COLO829 (cell line): Measurements from ENCODE around the gene IGF2.
"Not testable (repeated sequence)": the region's sequence is repeated elsewhere in the genome, so short reads cannot be mapped to it uniquely, and the experiment has no call there.

Source experiments
- DNase-seq: peaks from one replicate; pipeline ENCODE4 v3.0.0; 2012; ENCODE audit warnings: low spot score

The IGF2 gene

DNA sequence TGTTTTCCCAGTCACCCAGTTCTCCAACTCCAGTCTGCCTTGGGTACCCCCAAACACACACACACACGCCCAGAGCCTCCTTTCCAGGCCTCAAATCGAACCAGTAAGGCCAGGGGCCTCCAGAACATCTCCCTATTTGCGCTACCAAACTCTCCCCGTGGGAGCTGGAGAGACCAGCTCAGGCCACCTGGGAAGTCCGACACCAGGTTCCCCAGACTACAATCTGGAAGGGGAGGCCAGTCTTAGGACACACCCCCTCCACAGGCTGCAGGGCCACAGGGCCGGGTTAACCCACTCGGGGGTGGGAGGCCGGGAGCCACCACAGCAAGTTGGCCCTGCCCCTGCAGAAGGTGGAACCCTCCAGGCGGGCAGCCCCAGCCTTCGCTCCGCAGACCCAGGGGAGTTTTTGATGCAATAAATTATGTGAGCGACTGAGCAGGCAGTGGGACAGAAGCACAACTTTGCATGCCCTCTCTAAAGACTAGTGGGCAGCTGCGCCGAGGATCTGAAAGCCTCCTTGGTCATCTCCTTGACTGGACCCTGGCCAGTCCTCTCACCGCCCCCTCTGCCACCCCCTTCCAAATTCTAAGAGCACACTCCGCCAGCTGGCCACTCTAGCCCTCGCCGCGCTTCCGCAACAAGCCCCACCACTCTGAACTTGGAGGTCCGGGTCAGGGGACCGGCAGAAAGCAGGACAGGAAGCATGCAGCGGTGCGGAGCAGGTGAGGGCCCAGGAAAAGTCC, 2.8 kb downstream of the IGF2 start:
- no peak for DNase-seq

DNA sequence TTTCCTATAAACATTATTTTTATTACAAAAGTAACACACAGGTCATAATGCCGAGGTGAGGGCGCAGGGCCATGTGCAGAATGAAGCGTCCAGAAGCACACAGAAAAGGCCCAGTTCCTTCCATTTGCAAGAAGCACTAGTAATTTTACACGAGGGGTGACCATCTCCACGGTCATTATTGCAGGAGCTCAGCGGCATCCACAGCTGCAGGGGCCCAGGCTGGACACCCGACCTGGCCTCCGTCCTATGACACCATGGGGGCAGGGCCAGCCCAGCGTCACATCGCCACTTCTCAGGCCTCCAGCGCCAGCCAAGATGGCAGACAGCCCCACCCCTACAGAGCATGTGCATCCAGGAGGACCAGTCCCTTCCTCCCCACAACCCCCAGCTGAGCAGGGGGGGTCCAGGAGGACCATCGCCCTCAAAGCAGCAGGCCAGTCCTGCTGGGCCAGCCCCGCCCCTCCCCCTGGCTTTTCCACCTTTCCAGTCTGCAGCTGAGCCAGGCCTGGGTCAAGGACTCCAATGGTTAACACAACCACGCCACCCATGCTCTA, 3.5 kb downstream of the IGF2 start:
- no peak for DNase-seq

- no peak for DNase-seq
These were observed 4.1 kb downstream of the IGF2 start for GRCh38 chr11:2135018-2135569.

DNA sequence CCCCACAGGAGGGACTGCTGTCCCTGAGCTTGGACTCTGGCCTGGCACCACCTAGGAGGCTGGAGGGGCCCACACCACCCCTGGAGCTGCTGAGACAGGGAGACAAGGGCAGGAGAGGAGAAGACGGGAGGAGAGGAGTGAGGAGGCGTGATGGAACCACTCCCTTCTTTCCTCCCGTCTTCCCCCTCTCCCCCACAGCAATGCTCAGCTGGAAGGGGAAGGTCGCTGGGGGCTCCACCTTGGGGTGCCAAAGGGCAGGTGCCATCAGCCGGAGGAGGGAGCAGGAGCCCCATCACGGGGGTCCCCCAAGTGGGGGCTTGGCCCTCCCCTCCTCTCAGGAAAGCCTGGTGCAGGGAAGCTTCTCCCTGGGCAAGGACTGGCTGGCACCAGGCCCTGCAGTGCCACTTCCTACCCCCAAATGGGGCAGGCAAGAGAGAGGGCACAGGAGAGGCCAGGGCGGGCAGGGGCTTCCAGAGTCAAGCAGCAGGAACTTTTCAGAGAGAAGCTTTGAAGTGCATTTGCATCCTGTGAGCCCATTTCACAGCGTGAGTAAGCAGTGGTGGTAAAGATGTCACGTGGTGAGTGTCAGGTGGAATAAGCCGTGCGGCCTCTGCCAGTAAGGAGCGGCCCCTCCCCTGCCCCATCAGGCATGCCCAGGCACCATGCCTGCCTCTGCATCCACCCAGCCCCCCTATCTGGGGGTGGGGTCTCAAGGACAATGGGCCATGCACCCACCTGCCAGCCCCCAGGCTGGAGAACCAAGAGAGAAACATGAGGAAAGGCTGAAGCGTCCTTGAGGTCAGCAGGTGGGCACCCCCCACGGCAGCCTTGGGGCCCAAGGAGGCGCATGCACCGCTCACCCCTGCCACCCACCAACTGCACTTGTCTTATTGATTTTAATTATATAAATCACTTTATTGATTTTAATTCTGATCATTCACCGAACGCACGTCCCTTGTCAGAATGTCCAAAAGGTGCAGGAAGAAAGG, 4.9 kb downstream of the IGF2 start:
- DNase-seq = no peak

DNA sequence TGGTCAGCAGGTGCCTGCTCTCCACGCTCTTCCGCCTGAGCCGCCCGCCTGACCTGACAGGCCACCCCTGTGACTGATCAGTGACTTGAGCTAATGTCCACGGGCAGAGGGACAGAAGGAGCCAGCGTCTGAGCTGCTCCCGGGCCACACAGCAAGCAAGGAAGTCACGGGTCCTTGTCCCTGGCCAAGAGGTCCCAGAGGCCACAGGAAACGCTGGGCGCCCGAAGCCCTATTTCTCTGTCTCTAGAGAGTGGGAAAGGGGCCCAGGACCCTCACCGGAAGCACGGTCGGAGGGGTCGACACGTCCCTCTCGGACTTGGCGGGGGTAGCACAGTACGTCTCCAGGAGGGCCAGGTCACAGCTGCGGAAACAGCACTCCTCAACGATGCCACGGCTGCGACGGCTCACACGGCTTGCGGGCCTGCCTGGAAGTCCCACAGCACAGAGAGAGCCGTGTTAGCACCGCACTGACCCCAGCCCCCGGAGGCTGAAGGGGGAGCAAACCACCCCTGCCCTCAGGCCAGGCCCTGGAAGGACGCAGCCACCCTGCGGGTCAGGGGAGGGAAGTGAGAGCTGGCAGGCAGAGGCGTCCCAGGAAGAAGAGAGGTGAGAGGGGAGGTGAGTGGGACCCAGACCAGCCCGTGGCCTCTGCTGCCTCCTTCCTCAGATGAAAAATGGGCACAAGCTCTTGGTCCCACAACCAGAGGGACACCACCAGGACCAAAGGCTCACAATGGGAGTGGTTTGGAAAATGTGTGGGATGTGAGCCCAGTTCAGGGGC, 5.8 kb downstream of the IGF2 start:
- DNase-seq = no peak

- no peak for DNase-seq
These were observed 6.3 kb downstream of the IGF2 start for GRCh38 chr11:2132874-2133240.

DNA sequence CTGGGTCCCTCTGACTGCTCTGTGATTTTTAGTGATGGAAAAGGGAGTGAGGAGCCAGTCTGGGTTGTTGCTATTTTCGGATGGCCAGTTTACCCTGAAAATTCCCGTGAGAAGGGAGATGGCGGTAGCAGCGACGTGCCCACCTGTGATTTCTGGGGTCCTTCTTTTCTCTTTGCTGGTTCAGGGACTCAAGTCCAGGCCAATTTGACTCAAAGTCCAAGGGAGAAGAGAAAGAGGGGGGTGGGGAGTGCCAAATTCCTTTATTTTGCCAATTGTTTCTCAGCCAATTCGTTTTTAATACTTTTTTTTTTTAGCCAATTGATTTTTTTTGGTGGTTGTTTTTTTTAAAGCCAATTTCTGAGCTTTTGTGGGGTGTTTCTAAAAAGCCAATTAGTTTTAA, 6.9 kb downstream of the IGF2 start:
- DNase-seq = no peak

- DNase-seq = no peak
These were observed 7.6 kb downstream of the IGF2 start for GRCh38 chr11:2131371-2132236.

- no peak for DNase-seq
These were observed 8.3 kb downstream of the IGF2 start for GRCh38 chr11:2130881-2131352.

DNA sequence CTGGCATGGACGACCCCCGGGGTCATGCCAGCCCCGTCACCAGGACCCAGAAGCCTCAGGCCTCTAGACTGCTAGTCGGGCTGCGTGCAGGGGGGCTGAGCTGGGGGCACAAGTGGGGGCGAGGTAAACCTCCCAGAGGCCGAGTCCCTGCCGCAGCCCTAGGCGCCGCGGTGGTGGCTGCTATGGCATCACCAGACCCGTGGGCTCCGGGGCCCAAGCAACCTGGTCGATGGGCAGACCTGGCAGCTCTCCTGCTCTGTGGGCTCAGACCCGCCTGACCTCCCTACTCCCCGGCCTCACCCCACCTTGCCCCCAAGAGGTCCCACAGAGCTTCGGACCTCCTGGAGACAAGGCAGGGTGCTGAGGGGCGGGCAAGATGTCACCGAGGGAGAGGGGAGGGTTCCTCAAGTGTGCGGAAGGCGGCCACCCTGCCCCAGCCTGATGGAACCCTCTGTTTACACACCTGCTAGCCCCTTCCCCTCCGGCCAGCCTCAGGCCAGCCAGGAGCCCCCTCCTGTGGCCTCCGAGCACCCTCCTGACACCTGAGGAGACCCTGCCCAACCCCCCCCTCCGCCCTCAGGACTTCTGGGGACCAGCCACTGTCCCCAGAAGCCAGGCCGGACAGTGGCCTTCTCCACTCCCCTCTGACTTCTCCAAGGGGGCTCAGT, 9.4 kb downstream of the IGF2 start:
- DNase-seq = no peak

- no peak for DNase-seq
These were observed 9.9 kb downstream of the IGF2 start for GRCh38 chr11:2129308-2129698.

DNA sequence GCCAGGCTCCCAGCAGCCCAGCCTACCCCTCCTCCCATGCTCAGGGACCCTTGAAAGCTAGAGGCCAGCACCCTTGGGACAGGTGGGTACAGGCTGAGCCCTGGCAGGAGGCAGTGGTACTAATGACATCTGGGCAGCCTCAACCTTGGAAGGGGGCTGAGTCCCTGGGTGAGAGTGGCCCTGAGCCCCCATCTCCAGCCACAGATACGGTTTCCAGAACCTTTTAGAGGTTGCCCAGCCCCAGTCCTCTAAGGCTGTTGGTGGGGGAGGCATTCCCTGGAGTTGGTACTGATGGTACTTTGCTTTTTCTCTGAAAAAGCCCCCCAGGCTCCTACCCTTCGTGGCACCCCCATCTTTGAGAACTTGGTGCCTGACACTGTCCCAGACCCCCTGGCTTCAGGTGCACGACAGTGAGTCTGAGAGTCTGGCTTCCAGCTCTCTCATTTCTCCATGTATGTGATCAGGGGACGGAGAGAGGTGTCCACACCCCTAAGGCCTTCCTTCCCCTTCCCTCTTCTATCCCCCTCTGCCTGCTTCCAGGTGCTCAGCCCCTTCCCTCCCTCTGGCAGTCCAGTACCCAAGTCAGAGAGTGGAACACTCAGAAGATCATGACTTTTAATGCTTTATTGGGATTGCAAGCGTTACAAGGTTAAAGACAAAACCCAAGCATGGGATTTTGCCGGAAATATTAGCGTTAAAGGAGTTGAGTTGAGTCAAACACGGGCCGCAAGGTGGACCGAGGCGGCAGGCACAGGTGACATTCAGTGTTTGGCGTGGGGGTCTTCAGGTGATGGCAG, 10.5 kb downstream of the IGF2 start:
- no peak for DNase-seq

- DNase-seq = no peak
These were observed 11.1 kb downstream of the IGF2 start for GRCh38 chr11:2128130-2128510.

GRCh38 chr11:2127482-2128129, 11.6 kb downstream of the IGF2 start:
- no peak for DNase-seq

- DNase-seq = no peak
These were observed 12.6 kb downstream of the IGF2 start for GRCh38 chr11:2126520-2127085.

DNA sequence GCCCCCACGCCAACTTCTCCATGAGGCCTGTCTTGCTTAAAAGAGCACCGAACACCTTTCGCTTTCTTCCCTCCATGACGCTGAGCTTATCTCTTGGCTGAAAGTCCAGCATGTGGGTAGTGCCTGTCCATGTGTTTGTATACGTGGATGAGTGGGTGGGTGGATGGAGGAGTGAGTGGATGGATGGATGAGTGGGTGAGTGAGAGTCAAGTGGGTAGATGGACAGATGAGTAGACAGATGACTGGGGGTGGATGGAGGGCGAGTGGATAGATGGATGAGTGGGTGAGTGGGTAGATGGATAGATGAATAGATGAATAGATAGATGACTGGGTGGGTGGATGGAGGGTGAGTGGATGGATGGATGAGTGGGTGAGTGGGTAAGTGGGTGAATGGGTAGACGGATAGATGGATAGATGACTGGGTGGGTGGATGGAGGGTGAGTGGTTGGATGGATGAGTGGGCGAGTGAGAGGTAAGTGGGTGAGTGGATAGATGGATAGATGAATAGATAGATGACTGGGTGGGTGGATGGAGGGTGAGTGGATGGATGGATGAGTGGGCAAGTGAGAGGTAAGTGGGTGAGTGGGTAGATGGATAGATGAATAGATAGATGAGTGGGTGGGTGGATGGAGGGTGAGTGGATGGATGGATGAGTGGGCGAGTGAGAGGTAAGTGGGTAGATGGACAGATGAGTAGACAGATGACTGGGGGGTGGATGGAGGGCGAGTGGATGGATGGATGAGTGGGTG, 14.3 kb downstream of the IGF2 start:
- DNase-seq = not testable (repeated sequence)

DNA sequence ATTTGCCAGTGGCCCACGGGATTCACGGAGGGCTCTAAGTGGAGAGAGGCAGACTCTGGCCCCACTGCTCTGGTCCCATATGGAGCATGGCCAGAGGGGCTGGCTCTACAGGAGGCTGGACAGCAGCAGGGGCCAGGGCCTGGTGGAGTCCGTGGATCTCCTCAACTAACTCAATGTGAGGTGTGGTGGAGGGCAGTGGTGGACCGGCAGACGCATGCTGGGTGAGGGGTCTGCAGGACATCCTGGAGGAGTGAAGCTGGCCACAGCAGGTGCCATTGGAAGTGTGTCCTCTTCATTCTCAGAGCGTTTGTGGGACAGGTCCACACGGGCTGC, 15.6 kb downstream of the IGF2 start:
- DNase-seq = no peak
